ENCODE results near the gene PUS1.

The PUS1 gene

GRCh38 chr12:131902332-131903241 is 26.5 kb upstream of the PUS1 start:
- DNase-seq (ENCODE audit: low read depth), result no peak

DNA sequence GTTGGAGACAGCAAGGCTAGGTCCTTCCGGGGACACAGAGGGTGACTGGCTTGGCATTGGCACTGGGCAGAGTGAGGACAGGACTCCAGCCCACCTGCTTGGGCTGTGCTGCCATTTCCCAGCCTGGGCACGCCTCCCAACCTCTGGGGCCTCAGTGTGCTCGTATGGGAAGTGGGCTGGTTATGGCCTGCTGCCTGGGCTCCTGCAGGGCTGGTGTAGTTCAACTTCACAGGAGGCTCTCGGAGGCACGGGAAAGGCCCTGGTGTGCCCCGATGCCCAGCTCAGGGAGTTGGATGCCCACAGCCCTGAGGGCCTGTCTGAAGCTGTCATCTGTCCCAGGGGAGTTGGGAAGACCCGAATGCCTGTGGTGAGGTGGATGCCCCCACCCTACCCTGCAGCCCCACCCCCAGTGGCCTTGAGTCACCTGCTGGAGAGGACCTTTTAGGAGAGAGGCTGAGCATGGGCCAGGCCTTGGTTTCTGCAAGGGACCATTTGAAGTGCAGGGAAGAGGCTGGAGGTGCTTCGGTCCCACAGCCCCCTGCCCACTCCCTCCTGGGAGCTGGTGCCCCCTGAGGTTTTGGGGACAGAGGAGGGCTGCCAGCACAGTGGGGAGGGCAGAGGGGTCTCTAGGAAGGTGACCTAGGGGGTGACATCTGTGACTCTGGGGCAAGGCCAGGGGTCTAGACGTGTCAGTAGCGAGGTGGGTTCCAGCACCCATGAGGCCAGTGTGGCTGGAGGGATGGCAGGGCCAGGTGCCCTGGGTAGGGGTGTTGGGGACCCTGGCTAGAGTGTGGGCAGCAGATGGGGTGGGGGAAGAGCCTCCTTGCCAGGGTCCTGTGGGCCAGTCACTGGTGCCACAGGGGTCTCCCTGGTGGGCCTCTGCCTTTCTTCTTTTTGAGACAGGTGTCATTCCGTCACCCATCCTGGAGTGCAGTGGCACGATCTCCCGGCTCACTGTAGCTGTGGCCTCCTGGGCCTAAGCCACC is 25.5 kb upstream of the PUS1 start:
- DNase-seq (ENCODE audit: low read depth), result no peak

DNA sequence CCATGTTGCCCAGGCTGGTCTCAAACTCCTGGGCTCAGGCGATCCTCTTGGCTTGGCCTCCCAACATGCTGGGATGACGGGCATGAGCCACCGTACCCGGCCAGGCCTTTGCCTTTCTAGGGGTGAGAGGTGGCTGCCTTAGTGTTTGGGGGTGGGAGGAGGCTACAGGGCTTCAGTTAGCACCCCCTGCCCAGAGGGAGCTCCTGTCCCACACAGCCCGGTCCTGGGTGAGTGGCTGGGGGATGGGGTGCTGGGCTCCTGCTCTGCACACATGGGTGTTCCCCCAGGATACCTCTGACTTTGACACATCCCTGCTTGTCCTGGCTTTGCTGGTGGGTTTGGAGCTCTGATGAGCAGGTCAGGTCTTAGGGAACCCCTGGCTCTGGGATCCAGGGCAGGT is 24.7 kb upstream of the PUS1 start:
- DNase-seq (ENCODE audit: low read depth), result no peak

- DNase-seq (ENCODE audit: low read depth), result no peak
Observed at GRCh38 chr12:131905081-131905629, 23.9 kb upstream of the PUS1 start.

GRCh38 chr12:131905630-131906091 is 23.4 kb upstream of the PUS1 start:
- no peak for DNase-seq (ENCODE audit: low read depth)

DNA sequence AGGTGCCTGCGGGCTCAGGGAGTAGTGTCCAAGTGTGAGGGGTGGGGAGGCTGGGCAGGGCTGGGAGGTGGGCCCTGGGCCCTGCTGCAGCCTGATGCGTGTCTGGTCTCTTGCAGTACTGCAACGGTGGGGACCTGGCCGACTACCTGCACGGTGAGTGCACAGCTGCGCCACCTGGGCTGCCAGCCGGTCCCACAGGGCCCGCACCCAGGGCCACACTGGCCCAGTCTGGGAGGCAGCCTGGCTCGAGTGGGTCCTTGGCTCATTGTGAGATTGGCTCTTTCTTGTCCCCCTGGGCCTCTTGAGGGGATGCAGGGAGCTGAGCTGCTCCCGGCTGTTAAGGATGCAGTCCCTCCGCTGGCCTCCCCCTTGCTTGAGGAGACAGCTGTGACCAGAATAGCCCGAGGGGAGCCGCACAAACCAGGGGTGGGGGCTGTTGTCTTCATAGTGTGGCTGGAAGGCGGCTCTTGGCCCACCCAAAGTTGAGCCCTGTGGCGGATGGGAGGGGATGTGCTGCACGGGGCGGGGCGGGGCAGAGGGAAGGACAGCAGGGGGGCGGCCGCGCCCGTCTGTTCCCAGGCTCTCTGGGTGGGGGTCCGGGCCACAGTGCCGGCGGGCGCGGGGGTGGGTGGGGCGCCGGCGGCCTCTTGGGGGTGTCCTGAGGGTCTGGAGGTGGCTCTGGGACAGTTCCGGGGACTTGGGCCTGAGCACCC is 21.5 kb upstream of the PUS1 start:
- DNase-seq (ENCODE audit: low read depth), result no peak

GRCh38 chr12:131908092-131909080 is 20.7 kb upstream of the PUS1 start:
- no peak for DNase-seq (ENCODE audit: low read depth)

DNA sequence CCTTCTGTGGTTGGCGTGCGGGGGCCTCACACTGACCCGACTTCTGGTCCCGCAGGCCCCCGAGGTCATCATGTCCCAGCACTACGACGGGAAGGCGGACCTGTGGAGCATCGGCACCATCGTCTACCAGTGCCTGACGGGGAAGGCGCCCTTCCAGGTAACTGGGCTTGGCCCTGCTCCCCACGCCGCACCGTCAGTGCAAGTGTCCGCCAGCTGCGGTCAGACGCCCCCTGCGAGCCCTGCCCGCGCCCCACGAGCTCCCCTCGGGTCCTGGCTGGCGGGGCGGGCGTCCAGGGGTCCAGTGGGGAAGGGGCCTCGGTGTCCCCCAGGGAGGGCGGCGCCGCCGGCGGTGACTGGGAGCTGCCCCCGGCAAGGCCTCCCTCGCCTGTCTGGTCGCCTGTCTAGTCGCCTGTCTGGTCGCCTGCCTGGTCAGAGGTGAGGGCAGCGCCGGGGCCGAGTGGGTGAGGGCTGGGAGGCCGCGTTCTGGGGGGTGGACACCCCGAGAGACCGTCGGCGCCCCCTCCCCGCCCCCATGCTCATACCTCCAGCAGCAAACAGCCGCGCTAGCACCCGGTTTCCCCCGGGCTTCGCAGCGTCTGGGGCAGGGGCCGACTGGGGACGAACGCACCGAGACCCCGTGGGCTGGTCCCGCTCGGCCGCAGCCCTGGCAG is 19.9 kb upstream of the PUS1 start:
- no peak for DNase-seq (ENCODE audit: low read depth)

GRCh38 chr12:131909752-131910219 is 19.3 kb upstream of the PUS1 start:
- no peak for DNase-seq (ENCODE audit: low read depth)

DNA sequence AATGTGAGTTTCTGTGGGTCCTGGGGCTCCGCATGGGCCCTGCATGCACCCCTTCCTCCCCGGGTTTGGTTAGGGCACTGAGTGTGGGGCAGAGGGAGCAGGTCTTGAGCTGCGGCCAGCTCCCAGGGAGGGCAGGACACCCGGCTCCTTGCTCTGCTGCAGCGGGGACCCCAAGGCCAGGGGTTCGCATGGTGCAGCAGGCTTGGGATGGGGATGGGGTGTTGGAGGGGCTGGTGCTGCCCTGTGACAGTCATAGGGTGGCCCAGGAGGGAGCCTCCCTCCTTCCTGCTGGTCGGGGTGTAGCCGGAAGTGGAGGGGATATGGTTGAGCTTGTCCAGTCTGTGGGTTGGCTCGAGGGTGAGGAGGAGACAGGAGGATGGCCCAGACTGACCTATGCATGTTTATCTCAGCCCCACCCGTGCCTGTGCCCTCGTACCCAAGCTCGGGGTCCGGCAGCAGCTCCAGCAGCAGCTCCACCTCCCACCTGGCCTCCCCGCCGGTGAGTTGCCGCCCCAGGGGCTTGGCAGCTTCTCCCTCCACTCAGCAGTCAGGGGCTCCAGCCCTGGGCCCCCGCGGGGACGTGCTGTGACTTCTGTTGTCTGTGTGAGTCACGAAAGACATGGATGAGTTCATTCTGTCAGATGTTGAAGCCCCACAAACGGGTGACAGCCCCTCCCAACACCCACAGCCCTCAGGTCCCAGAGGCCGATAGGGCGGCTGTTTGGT is 18.6 kb upstream of the PUS1 start:
- DNase-seq (ENCODE audit: low read depth), result no peak

- DNase-seq (ENCODE audit: low read depth), result no peak
Observed at GRCh38 chr12:131911028-131911650, 17.9 kb upstream of the PUS1 start.

DNA sequence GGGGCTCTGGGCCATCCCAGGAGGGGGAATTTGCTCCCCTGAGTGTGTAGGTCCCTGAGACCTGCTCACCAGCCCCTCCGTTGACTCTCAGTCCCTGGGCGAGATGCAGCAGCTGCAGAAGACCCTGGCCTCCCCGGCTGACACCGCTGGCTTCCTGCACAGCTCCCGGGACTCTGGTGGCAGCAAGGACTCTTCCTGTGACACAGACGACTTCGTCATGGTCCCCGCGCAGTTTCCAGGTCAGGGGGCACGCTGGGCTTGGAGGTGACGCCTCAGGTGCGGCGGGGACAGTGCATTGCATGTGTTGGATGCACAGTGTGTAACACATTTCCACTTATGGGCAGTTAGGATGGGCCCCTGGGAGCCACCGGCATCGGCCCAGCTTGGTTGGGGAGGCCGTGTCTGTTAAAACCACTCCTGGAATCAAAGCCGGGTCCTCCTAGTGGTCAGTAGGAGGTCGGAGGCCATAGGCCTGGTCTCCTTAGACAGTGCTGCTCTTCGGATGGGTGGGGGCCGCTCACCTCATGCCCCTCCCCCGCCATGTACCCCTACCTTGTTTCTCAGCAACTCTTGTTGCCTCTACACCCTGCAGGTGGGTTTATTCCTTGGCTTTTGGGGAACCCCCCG is 17.1 kb upstream of the PUS1 start:
- no peak for DNase-seq (ENCODE audit: low read depth)

- DNase-seq (ENCODE audit: low read depth), result peak; percentile 43
Observed at GRCh38 chr12:131912518-131913274, 16.4 kb upstream of the PUS1 start.

- no peak for DNase-seq (ENCODE audit: low read depth)
Observed at GRCh38 chr12:131913666-131914065, 15.4 kb upstream of the PUS1 start.

DNA sequence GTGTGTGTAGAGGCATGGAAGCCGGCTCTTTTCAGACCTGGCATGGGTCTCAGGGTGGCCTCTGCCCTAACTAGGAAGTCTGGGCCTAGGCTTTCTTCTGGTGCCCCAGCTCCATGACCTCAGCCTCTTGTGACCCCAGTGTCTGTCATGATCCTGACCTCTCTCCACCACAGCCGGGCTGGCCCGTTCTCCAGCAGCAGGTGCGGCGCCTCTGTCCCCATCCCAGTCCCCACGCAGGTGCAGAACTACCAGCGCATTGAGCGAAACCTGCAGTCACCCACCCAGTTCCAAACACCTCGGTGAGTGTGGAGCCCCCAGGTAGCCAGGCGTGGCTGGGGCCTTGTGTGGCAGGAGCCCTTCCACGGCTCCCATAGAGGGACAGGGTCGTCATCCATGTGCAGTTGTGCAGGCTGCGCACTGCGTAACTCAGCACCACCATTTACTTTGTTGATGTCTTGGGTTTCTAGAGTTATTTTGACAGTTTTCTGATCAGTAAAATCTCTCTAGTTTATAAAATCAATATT is 14.8 kb upstream of the PUS1 start:
- DNase-seq (ENCODE audit: low read depth), result no peak

DNA sequence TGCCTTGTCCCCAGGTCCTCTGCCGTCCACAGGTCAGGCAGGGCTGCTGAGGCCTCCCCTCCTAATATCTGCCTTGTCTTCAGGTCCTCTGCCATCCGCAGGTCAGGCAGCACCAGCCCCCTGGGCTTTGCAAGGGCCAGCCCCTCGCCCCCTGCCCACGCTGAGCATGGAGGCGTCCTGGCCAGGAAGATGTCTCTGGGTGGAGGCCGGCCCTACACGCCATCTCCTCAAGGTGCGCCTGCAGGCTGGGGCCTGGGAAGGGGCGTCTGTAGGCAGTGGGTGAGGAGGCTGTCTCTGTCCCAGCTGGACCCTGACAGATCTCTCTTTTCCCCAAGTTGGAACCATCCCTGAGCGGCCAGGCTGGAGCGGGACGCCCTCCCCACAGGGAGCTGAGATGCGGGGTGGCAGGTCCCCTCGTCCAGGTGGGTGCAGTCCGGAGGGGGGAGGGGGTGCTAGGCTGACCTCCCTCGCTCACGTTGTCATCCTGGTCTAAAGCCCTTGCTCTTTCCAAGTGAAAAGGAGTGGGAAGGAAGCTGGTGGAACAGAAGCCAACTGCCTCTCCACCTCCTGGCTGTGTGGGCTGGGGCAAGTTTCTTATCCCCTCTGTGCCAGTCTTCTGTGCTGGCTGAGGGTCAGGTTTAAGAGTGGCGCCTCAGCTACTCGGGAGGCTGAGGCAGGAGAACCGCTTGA is 13.9 kb upstream of the PUS1 start:
- DNase-seq (ENCODE audit: low read depth), result no peak

DNA sequence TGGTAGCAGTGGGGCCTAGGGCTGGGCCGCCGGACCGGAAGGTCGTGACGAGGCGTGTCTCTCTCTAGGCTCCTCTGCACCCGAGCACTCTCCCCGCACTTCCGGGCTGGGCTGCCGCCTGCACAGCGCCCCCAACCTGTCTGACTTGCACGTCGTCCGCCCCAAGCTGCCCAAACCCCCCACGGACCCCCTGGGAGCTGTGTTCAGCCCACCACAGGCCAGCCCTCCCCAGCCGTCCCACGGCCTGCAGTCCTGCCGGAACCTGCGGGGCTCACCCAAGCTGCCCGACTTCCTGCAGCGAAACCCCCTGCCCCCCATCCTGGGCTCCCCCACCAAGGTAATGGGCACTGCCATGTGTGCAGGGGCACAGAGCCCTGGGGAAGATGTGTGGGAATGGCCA is 13.3 kb upstream of the PUS1 start:
- DNase-seq (ENCODE audit: low read depth), result no peak

All from GM04503 (cell line).